Heart right ventricle (tissue), 16 donors: Measurements from ENCODE around the gene GAGE1. TPM values are rescaled to one million over a fixed set of nuclear protein-coding genes. Genes with fewer than 3 reads are reported as not detected.
"Not testable (repeated sequence)": the region's sequence is repeated elsewhere in the genome, so short reads cannot be mapped to it uniquely, and the experiment has no call there.

ENCODE experiments used
- ATAC-seq, 8 donors: fragments of 200-7000 bp; cut with Tn5 transposase; one replicate each; pipeline ENCODE4 v1.9.1; 2020; ENCODE audit warnings: mild to moderate bottlenecking in 8 of 8, moderate library complexity in 8 of 8, moderate number of reproducible peaks in 1 of 8
- DNase-seq, 2 donors: peaks; one replicate each; pipeline ENCODE4 v3.0.0-alpha.2; 2020
- H3K27ac ChIP-seq, 10 donors: fragments of 200-600 bp; sonication (generic) in 2 of 10; one replicate each; pipeline versions ENCODE4 v1.5.0 to v1.8.0; 2020 to 2022; ENCODE audit warnings: mild to moderate bottlenecking in 3 of 10
- H3K27me3 ChIP-seq, 7 donors: fragments of 200-600 bp; one replicate each; pipeline ENCODE4 v1.8.0; 2021 to 2022; ENCODE audit warnings: mild to moderate bottlenecking in 2 of 7
- H3K36me3 ChIP-seq, 9 donors: fragments of 200-600 bp; sonication (generic) in 1 of 9; one replicate each; pipeline versions ENCODE4 v1.5.0 to v1.8.0; 2020 to 2022; ENCODE audit warnings: mild to moderate bottlenecking in 2 of 9
- H3K4me1 ChIP-seq, 9 donors: fragments of 200-600 bp; sonication (generic) in 1 of 9; one replicate each; pipeline versions ENCODE4 v1.5.0 to v1.8.0; 2020 to 2022; ENCODE audit warnings: mild to moderate bottlenecking in 4 of 9
- H3K4me3 ChIP-seq, 10 donors: fragments of 200-600 bp; sonication (generic) in 2 of 10; one replicate each; pipeline versions ENCODE4 v1.5.0 to v1.8.0; 2020 to 2022; ENCODE audit warnings: mild to moderate bottlenecking in 7 of 10, moderate library complexity in 2 of 10
- H3K9me3 ChIP-seq, 11 donors: fragments of 200-600 bp in 10 of 11; sonication (generic) in 2 of 11; one replicate each; pipeline versions ENCODE4 v1.5.0 to v1.8.0; 2013 to 2022; ENCODE audit warnings: mild to moderate bottlenecking in 2 of 11, control low read depth in 1 of 11, moderate library complexity in 1 of 11
- WGBS, 2 donors: extraction: QIAGEN DNeasy Blood & Tissue Kit; methylation state at CpG; one replicate each; pipeline ENCODE4 v1.1.7; 2013; ENCODE audit warnings: inconsistent platforms in 1 of 2; 5-methylcytosine and 5-hydroxymethylcytosine counted together
- intact Hi-C, 10 donors: fragments of 100-400 bp; cut with DNase I; formaldehyde crosslinking; loops; one replicate each; pipeline versions ENCODE4 v1.11.1 to v1.14.2; 2022
- long read RNA-seq, 3 donors: library from polyadenylated mRNA; unstranded; transcript quantifications; one replicate each; pipeline ENCODE4 v2.0.0, GENCODE V29; 2020 to 2021
- polyA plus RNA-seq, 2 donors: library from polyadenylated mRNA; stranded (reverse); fragments of 200-250 nt; gene quantifications; one replicate each; pipeline ENCODE4 v1.2.3, GENCODE V29; 2013
- total RNA-seq, 10 donors: library from RNA; stranded (reverse); fragmentation: NEBNext Ultra II Directional in 3 of 10; extraction: Animal tissue kit (Norgen Biotek cat#: 25700) in 3 of 10; gene quantifications; one replicate each; pipeline versions ENCODE4 v1.2.1 to v1.2.4, GENCODE V29; 2021 to 2023
- donor health status: Arrhythmogenic right ventricular cardiomyopathy.
- donor health status: ischemic (EF 13 %, LVEDD 7.1; RV severe dilation, severe dysfunction).
- donor health status: healthy with polysubstance abuse.
- donor health status: DM: no; HTN: yes; CAD: no.
- donor health status: DM: no; HTN: no; CAD: no.
- donor health status: ischemic (EF 25% LVEDD 6.9; RV normal size, moderate dysfunction).
- donor health status: ischemic (EF 25% LVEDD 5.7; RV mildly dilated, moderate dysfunction).
- donor health status: healthy.
- donor health status: DM: yes; HTN: yes; CAD: no.
- donor health status: Ischemic cardiomyopathy.
- donor health status: ischemic (EF 35%, LVEDD 5.7; RV mildly dilated, moderate dysfunction).
- donor health status: nonischemic (EF 11% LVEDD 7.7; RV severe dilation, severe dysfunction).
- donor health status: DM: yes; HTN: yes; CAD: no.
- donor health status: PGD.
- donor health status: ischemic (EF 29% LVEDD 5.4; RV normal size, mild dysfunction).
- donor health status: nonischemic (EF 23%, LVEDD 6.1; RV moderate dilation, normal function).

GAGE1 gene, protein sequence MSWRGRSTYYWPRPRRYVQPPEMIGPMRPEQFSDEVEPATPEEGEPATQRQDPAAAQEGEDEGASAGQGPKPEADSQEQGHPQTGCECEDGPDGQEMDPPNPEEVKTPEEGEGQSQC
- not detected for total RNA-seq
- not detected for polyA plus RNA-seq
- long read RNA-seq, donor 1: 0 reads
- long read RNA-seq, donor 2: 0 reads
- long read RNA-seq, donor 3: 0 reads

DNA sequence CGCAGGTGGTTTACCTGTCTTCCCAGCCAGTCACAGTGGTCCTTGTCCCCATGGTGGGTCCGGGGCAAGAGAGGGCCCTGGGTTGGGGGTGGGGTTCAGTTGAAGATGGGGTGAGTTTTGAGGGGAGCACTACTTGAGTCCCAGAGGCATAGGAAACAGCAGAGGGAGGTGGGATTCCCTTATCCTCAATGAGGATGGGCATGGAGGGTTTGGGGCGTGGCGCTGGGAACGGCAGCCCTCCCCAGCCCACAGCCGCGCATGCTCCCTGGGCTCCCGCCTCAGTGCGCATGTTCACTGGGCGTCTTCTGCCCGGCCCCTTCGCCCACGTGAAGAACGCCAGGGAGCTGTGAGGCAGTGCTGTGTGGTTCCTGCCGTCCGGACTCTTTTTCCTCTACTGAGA is at the start of gene GAGE1:
GAGE1 (plus strand) TSS at position 301 of the 400 bp plus-strand sequence. CDS start 1,155 bp downstream, outside the sequence.
- DNase-seq, ATAC-seq, H3K4me3 ChIP-seq, H3K27me3 ChIP-seq, H3K4me1 ChIP-seq, intact Hi-C loops, H3K9me3 ChIP-seq, H3K27ac ChIP-seq, H3K36me3 ChIP-seq: not testable (repeated sequence)
- no CpG with 5 or more reads among the region's 16 CpGs for WGBS, 2 donors

DNA sequence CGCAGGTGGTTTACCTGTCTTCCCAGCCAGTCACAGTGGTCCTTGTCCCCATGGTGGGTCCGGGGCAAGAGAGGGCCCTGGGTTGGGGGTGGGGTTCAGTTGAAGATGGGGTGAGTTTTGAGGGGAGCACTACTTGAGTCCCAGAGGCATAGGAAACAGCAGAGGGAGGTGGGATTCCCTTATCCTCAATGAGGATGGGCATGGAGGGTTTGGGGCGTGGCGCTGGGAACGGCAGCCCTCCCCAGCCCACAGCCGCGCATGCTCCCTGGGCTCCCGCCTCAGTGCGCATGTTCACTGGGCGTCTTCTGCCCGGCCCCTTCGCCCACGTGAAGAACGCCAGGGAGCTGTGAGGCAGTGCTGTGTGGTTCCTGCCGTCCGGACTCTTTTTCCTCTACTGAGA is 47.8 kb upstream of the GAGE1 start, which contains the start of gene GAGE12E:
GAGE12E (plus strand) TSS at position 301 of the 400 bp plus-strand sequence. CDS start 1,155 bp downstream, outside the sequence.
- H3K4me1 ChIP-seq, H3K36me3 ChIP-seq, intact Hi-C loops, H3K27me3 ChIP-seq, H3K9me3 ChIP-seq, H3K4me3 ChIP-seq, DNase-seq, H3K27ac ChIP-seq, ATAC-seq: not testable (repeated sequence)
- WGBS, 2 donors: no CpG with 5 or more reads among the region's 16 CpGs

DNA sequence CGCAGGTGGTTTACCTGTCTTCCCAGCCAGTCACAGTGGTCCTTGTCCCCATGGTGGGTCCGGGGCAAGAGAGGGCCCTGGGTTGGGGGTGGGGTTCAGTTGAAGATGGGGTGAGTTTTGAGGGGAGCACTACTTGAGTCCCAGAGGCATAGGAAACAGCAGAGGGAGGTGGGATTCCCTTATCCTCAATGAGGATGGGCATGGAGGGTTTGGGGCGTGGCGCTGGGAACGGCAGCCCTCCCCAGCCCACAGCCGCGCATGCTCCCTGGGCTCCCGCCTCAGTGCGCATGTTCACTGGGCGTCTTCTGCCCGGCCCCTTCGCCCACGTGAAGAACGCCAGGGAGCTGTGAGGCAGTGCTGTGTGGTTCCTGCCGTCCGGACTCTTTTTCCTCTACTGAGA is 38.3 kb upstream of the GAGE1 start, which contains the start of gene GAGE12F:
GAGE12F (plus strand) TSS at position 301 of the 400 bp plus-strand sequence. CDS start 1,155 bp downstream, outside the sequence.
- H3K36me3 ChIP-seq, H3K27ac ChIP-seq, H3K4me1 ChIP-seq, intact Hi-C loops, H3K9me3 ChIP-seq, H3K4me3 ChIP-seq, H3K27me3 ChIP-seq, ATAC-seq, DNase-seq: not testable (repeated sequence)
- no CpG with 5 or more reads among the region's 16 CpGs for WGBS, 2 donors

DNA sequence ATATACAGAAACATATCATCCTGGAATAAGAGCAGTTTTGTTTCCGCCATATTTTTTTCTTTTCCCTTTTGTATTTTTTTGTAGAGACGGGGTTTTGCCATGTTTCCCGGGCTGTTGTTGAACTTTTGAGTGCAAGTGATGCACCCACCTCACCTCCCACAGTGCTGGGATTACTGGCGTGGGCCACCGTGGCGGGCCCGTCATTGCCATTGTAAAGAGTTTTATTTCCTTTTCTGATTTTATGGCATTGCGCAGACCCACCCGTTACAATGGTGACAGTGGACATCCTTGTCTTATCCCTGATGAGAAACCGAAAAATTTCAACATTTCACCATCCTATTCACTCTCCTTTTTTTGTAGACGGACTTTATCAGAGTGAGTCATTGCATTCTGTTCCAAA is 30.1 kb upstream of the GAGE1 start:
- H3K27me3 ChIP-seq, H3K4me1 ChIP-seq, H3K36me3 ChIP-seq, ATAC-seq, H3K9me3 ChIP-seq, DNase-seq, H3K4me3 ChIP-seq, H3K27ac ChIP-seq, intact Hi-C loops: not testable (repeated sequence)
- no CpG with 5 or more reads among the region's 11 CpGs for WGBS, 2 donors

DNA sequence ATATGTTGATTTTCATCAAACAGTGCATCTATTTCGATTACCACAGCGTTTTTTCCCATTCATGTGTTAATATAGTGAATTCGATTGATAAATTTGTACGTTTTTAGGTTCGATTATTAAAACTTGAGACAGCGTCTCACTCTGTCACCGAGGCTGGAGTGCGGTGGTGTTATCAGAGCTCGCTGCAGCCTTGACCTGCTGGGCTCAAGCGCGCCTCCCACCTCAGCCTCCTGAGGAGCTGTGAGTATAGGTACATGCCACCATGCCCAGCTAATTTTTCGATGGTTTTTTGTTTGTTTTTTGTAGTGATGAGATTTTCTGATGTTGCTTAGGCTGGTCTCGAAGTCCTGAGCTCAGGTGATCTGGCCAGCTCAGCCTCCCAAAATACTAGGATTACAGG is 29.7 kb upstream of the GAGE1 start:
- not testable (repeated sequence) for DNase-seq

DNA sequence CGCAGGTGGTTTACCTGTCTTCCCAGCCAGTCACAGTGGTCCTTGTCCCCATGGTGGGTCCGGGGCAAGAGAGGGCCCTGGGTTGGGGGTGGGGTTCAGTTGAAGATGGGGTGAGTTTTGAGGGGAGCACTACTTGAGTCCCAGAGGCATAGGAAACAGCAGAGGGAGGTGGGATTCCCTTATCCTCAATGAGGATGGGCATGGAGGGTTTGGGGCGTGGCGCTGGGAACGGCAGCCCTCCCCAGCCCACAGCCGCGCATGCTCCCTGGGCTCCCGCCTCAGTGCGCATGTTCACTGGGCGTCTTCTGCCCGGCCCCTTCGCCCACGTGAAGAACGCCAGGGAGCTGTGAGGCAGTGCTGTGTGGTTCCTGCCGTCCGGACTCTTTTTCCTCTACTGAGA is 28.7 kb upstream of the GAGE1 start, which contains the start of gene GAGE12G:
GAGE12G (plus strand) TSS at position 301 of the 400 bp plus-strand sequence. CDS start 1,155 bp downstream, outside the sequence.
- H3K4me1 ChIP-seq, H3K27me3 ChIP-seq, H3K36me3 ChIP-seq, H3K9me3 ChIP-seq, DNase-seq, intact Hi-C loops, H3K4me3 ChIP-seq, ATAC-seq, H3K27ac ChIP-seq: not testable (repeated sequence)
- no CpG with 5 or more reads among the region's 16 CpGs for WGBS, 2 donors

More for the DNA sequence above, 29.7 kb upstream of the GAGE1 start:
- H3K27me3 ChIP-seq, H3K36me3 ChIP-seq, intact Hi-C loops, H3K27ac ChIP-seq, ATAC-seq, H3K9me3 ChIP-seq, H3K4me3 ChIP-seq, H3K4me1 ChIP-seq: not testable (repeated sequence)
- no CpG with 5 or more reads among the region's 13 CpGs for WGBS, 2 donors

DNA sequence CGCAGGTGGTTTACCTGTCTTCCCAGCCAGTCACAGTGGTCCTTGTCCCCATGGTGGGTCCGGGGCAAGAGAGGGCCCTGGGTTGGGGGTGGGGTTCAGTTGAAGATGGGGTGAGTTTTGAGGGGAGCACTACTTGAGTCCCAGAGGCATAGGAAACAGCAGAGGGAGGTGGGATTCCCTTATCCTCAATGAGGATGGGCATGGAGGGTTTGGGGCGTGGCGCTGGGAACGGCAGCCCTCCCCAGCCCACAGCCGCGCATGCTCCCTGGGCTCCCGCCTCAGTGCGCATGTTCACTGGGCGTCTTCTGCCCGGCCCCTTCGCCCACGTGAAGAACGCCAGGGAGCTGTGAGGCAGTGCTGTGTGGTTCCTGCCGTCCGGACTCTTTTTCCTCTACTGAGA is 19.2 kb upstream of the GAGE1 start, which contains the start of gene GAGE12H:
GAGE12H (plus strand) TSS at position 301 of the 400 bp plus-strand sequence. CDS start 1,155 bp downstream, outside the sequence.
- H3K36me3 ChIP-seq, DNase-seq, H3K27me3 ChIP-seq, H3K4me3 ChIP-seq, H3K27ac ChIP-seq, H3K9me3 ChIP-seq, ATAC-seq, intact Hi-C loops, H3K4me1 ChIP-seq: not testable (repeated sequence)
- no CpG with 5 or more reads among the region's 16 CpGs for WGBS, 2 donors

DNA sequence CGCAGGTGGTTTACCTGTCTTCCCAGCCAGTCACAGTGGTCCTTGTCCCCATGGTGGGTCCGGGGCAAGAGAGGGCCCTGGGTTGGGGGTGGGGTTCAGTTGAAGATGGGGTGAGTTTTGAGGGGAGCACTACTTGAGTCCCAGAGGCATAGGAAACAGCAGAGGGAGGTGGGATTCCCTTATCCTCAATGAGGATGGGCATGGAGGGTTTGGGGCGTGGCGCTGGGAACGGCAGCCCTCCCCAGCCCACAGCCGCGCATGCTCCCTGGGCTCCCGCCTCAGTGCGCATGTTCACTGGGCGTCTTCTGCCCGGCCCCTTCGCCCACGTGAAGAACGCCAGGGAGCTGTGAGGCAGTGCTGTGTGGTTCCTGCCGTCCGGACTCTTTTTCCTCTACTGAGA is 9.6 kb upstream of the GAGE1 start, which contains the start of gene GAGE2A:
GAGE2A (plus strand) TSS at position 301 of the 400 bp plus-strand sequence. CDS start 1,155 bp downstream, outside the sequence.
- H3K4me3 ChIP-seq, DNase-seq, intact Hi-C loops, H3K36me3 ChIP-seq, H3K9me3 ChIP-seq, H3K4me1 ChIP-seq, ATAC-seq, H3K27ac ChIP-seq, H3K27me3 ChIP-seq: not testable (repeated sequence)
- no CpG with 5 or more reads among the region's 16 CpGs for WGBS, 2 donors

DNA sequence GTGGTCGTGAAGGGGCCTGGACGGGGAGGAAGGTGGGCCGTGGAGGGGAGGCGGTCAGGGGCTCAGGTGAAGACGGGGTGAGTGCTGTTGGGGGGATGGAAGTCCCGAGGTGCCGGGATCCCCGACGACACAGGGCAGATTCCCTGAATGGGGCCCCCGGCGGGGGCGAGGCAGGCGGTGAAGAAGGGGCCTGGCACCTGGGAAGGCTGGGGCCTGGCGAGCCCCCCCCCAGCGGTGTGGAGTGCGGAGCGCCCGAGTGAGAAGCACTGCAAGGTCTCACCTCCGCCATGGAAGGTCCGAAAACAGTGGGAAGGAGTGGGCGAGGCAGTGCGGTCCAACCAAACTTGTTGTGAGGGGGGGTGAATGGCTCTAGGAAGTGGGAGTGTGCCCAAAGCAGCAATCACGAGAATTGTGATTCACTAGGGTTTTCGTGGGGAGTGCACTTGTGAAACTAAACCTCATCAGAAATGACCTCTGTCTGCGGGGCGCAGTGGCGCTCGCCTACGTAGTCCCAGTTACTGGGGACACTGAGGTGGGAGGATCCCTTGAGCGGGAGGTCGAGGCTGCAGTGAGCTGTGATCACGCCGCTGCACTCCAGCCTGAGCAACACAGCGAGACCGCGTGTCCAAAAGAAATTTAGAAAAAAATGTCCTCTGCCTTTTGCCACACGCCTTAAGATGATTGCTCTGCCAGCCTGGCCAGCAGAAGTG is 8.9 kb upstream of the GAGE1 start:
- 90 to 91% methylated on average over 22 to 25 of the region's 37 CpGs for WGBS, 2 donors
- intact Hi-C loops, H3K4me3 ChIP-seq, H3K27ac ChIP-seq, H3K27me3 ChIP-seq, H3K36me3 ChIP-seq, H3K9me3 ChIP-seq, DNase-seq, H3K4me1 ChIP-seq, ATAC-seq: not testable (repeated sequence)

DNA sequence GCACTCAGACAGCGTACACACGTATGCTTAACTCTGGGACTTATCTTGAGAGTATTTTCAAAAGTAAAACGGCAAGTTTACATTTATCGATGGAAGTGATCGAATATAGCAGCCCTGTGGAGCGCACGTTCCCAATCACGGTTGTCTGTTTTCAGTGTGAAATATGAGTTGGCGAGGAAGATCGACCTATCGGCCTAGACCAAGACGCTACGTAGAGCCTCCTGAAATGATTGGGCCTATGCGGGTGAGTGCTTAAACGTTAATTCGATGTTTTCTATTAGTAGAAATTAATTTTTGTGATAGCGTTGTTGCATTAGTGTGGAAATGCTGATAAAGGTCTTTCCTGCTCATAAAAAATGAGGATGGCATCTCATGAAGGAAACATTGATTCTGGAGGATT is 8.3 kb upstream of the GAGE1 start:
- H3K27me3 ChIP-seq, H3K27ac ChIP-seq, DNase-seq, H3K4me1 ChIP-seq, H3K4me3 ChIP-seq, H3K36me3 ChIP-seq, ATAC-seq, intact Hi-C loops, H3K9me3 ChIP-seq: not testable (repeated sequence)
- WGBS, 2 donors: 92 to 96% methylated on average over 10 to 11 of the region's 17 CpGs
